ENCODE measurements around the gene SRSF3.
A peak's percentile ranks its signal among the peaks of the same experiment; 100 is the strongest.

Gene SRSF3

DNA sequence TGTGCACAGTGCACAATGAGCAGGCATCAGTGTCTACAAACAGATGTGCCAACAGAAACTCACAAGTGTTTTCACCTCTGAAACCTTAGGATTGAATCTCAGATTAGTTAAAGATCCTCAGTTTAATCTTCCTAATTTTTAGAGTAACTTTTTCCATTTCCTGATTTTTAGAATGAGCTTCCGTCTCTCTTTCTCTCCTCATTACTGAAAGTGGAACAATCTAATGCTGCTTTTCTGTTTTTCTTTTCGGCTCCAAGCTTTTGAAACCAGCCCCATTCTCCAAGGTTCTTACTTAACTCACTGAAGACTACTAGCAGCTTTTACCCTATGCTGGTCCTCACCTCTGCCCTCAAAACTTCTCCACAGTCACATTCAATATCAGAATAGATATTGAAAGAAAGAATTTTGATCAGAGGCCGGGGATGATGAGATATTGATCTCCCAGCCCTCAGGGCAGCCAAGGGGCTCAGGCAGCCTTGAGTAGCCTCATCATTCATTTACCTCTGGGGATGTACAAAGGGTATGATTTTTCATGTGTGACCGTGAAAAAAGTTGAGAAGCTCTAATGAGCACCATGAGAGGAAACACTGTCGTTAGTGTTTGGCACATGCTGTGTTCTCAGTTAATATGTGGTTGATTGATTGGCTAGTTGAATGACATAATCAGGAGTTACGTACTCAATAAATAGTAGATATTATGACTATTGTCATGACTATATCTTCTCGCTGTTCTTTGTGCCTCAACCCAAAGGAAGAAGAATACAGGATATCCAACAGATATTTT, 35.0 kb upstream of the SRSF3 start:
- Histone ChIP-seq H3K4me3 (ENCODE audit: low read depth in 1 of 2, low read length in 1 of 2) (no peak overlapping the region), H3K27ac (peak overlapping the region; percentile 21), H3K27me3 (no peaks in the 10 kb centered on the region), H3K4me1 (ENCODE audit: control insufficient read depth in 1 of 2, insufficient read depth in 1 of 2, low read depth in 1 of 2, low read length in 1 of 2) (peaks cover 38 to 41% of the 10 kb centered on the region in 2 experiments), H3K36me3 (no peaks in the 10 kb centered on the region), H3K9me3 (no peaks in the 10 kb centered on the region)
- TF ChIP-seq, protein P1, sequence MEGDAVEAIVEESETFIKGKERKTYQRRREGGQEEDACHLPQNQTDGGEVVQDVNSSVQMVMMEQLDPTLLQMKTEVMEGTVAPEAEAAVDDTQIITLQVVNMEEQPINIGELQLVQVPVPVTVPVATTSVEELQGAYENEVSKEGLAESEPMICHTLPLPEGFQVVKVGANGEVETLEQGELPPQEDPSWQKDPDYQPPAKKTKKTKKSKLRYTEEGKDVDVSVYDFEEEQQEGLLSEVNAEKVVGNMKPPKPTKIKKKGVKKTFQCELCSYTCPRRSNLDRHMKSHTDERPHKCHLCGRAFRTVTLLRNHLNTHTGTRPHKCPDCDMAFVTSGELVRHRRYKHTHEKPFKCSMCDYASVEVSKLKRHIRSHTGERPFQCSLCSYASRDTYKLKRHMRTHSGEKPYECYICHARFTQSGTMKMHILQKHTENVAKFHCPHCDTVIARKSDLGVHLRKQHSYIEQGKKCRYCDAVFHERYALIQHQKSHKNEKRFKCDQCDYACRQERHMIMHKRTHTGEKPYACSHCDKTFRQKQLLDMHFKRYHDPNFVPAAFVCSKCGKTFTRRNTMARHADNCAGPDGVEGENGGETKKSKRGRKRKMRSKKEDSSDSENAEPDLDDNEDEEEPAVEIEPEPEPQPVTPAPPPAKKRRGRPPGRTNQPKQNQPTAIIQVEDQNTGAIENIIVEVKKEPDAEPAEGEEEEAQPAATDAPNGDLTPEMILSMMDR (IDR thresholded peaks at IDR 0.05), result no peak

DNA sequence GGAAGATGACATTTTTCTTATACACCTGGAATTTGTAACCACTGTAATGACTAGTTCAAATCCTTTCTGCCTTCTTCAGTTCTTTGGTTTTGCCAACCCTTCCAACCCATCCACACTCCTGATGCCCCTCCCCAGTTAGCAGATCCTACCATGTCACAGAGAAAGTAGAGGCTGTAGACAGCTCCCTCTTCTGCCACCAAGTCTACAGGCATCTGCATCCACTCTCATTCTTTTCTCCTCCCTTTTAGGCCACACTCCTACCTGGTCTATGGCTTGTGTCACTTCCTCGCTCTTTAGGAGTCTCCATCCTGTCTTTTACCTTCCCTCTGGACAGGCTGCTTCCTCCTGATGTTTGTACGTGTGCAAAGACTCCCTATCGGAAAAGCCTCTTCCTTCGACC, 33.3 kb upstream of the SRSF3 start:
- H3K4me3 ChIP-seq (ENCODE audit: low read depth in 1 of 2, low read length in 1 of 2), result no peak overlapping the region
- TF ChIP-seq, protein P1 (IDR thresholded peaks at IDR 0.05), result no peak
- no peaks in the 10 kb centered on the region for H3K9me3 ChIP-seq
- no peaks in the 10 kb centered on the region for H3K27me3 ChIP-seq
- no peak overlapping the region for H3K27ac ChIP-seq
- peaks cover 32 to 37% of the 10 kb centered on the region in 2 experiments for H3K4me1 ChIP-seq (ENCODE audit: control insufficient read depth in 1 of 2, insufficient read depth in 1 of 2, low read depth in 1 of 2, low read length in 1 of 2)
- H3K36me3 ChIP-seq, result no peaks in the 10 kb centered on the region

DNA sequence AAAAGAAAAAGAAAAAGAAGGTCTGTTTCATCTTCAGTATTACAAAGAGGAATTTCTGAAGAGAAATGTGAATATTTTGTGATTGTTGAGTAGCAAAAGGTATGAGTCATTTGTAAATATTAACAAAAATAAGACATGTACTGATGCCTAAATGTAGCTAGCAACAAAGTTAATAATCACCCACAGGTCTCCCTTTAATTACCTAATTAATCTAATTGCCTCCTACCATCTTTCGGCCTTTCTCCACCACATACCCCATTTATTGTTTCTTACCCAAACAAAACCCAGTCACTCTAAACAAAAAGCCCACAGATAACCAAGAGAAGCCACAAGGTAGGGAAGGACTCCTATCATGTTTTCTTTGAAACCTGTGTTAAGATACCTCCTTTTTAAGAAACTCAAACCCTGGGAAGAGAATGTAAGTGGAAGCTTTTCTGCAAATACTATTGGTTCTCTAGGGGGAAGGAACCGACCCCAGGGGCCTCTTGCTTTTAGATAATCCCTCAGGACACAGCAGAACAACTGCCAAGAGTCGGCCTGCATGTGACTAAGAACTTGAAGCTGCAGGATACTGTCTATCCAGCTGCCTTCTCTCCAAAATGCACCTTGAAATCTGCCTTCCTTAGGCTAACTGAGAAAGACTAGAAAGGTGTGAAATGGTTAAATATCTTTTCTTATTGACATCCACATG, 30.8 kb upstream of the SRSF3 start:
- Histone ChIP-seq H3K27ac (no peak overlapping the region), H3K4me3 (ENCODE audit: low read depth in 1 of 2, low read length in 1 of 2) (no peak overlapping the region), H3K36me3 (no peaks in the 10 kb centered on the region), H3K9me3 (no peaks in the 10 kb centered on the region), H3K4me1 (ENCODE audit: control insufficient read depth in 1 of 2, insufficient read depth in 1 of 2, low read depth in 1 of 2, low read length in 1 of 2) (peaks cover 18 to 24% of the 10 kb centered on the region in 2 experiments), H3K27me3 (no peaks in the 10 kb centered on the region)
- TF ChIP-seq, protein P1 (IDR thresholded peaks at IDR 0.05), result no peak

DNA sequence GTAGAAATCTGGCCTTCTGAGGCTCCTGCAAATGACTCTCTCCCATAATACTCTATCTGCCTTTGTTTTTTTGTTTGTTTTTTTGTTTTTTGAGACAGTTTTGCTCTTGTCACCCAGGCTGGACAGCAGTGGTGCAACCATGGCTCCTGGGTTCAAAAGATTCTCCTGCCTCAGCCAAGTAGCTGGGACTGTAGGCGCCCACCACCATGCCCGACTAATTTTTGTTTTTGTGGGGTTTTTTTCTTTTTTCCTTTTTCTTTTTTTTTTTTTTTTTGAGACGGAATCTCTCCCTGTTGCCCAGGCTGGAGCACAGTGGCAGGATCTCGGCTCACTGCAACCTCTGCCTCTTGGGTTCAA, 30.3 kb upstream of the SRSF3 start:
- TF ChIP-seq, protein P1 (IDR thresholded peaks at IDR 0.05), result no peak
- no peak overlapping the region for H3K4me3 ChIP-seq (ENCODE audit: low read depth in 1 of 2, low read length in 1 of 2)
- H3K27ac ChIP-seq, result no peak overlapping the region
- H3K4me1 ChIP-seq (ENCODE audit: control insufficient read depth in 1 of 2, insufficient read depth in 1 of 2, low read depth in 1 of 2, low read length in 1 of 2), result peaks cover 14 to 19% of the 10 kb centered on the region in 2 experiments
- H3K27me3 ChIP-seq, result no peaks in the 10 kb centered on the region
- no peaks in the 10 kb centered on the region for H3K36me3 ChIP-seq
- H3K9me3 ChIP-seq, result no peaks in the 10 kb centered on the region

DNA sequence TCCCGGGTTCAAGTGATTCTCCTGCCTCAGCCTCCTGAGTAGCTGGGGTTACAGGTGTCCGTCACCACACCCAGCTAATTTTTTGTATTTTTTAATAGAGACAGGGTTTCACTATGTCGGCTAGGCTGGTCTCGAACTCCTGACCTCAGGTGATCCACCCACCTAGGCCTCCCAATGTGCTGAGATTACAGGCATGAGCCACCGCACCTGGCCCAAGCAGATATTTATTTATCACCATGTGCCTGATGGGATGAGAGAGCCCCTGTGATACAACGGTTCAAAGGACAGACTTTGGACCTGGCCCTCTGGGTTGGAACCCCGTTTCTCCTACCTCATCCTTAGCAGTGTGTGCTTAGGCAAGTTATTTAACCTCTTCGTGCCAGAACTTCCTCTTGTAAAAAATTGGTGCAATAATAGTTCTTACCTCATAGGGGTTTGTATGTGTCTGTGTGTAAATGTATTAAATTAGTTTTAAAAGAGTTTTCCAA, 27.7 kb upstream of the SRSF3 start:
- Histone ChIP-seq H3K36me3 (no peaks in the 10 kb centered on the region), H3K4me3 (ENCODE audit: low read depth in 1 of 2, low read length in 1 of 2) (no peak overlapping the region), H3K27ac (peak overlapping the region; percentile 38), H3K27me3 (no peaks in the 10 kb centered on the region), H3K9me3 (no peaks in the 10 kb centered on the region), H3K4me1 (ENCODE audit: control insufficient read depth in 1 of 2, insufficient read depth in 1 of 2, low read depth in 1 of 2, low read length in 1 of 2) (peaks cover 12% of the 10 kb centered on the region in 2 experiments)
- TF ChIP-seq, protein P1 (IDR thresholded peaks at IDR 0.05), result no peak
